ENCODE measurements around the gene USP25.

Gene USP25, protein sequence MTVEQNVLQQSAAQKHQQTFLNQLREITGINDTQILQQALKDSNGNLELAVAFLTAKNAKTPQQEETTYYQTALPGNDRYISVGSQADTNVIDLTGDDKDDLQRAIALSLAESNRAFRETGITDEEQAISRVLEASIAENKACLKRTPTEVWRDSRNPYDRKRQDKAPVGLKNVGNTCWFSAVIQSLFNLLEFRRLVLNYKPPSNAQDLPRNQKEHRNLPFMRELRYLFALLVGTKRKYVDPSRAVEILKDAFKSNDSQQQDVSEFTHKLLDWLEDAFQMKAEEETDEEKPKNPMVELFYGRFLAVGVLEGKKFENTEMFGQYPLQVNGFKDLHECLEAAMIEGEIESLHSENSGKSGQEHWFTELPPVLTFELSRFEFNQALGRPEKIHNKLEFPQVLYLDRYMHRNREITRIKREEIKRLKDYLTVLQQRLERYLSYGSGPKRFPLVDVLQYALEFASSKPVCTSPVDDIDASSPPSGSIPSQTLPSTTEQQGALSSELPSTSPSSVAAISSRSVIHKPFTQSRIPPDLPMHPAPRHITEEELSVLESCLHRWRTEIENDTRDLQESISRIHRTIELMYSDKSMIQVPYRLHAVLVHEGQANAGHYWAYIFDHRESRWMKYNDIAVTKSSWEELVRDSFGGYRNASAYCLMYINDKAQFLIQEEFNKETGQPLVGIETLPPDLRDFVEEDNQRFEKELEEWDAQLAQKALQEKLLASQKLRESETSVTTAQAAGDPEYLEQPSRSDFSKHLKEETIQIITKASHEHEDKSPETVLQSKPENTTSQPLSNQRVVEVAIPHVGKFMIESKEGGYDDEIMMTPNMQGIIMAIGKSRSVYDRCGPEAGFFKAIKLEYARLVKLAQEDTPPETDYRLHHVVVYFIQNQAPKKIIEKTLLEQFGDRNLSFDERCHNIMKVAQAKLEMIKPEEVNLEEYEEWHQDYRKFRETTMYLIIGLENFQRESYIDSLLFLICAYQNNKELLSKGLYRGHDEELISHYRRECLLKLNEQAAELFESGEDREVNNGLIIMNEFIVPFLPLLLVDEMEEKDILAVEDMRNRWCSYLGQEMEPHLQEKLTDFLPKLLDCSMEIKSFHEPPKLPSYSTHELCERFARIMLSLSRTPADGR

DNA sequence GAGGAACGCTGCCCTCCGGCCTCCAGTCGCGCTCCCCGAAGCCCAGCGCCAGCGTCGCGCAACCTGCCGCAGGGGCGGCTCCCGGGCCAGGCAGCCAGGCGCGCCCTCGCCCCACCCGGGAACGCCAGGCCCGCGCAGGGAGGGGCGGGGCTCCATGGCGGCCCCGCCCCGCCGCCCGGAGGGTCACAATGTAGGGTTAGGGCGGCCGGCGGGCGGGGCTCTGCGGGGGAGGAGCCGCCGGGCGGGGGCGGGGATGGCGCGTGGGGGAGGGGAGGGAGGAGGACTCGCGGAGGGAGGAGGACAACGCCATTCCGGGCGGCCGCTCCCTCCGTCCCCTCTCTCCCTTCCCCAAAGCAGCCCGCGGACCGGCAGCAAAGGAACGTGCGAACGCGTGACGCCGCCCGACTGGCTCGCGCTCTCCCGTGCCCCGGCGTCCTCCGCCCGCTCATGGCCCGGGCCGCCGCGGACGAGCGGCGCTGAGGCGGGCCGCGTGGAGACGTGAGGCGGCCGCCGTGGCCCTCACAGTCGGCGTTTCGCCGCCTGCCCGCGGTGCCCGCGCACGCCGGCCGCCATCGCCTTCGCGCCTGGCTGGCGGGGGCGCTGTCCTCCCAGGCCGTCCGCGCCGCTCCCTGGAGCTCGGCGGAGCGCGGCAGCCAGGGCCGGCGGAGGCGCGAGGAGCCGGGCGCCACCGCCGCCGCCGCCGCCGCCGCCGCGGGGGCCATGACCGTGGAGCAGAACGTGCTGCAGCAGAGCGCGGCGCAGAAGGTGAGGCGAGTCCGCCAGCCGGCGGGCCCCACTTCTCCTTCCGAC is at the start of gene USP25:
Gene USP25, plus strand, starts transcription at position 309 of the 810 bp plus-strand sequence. Its CDS starts 412 bp downstream, at position 721.
- H3K4me3 Mint-ChIP-seq: peak within 1 kb of the TSS; percentile 95 to 100 (median 97)
- H3K4me1 Mint-ChIP-seq: peaks cover 28% of the 10 kb centered on the region
- TF ChIP-seq, protein P1, sequence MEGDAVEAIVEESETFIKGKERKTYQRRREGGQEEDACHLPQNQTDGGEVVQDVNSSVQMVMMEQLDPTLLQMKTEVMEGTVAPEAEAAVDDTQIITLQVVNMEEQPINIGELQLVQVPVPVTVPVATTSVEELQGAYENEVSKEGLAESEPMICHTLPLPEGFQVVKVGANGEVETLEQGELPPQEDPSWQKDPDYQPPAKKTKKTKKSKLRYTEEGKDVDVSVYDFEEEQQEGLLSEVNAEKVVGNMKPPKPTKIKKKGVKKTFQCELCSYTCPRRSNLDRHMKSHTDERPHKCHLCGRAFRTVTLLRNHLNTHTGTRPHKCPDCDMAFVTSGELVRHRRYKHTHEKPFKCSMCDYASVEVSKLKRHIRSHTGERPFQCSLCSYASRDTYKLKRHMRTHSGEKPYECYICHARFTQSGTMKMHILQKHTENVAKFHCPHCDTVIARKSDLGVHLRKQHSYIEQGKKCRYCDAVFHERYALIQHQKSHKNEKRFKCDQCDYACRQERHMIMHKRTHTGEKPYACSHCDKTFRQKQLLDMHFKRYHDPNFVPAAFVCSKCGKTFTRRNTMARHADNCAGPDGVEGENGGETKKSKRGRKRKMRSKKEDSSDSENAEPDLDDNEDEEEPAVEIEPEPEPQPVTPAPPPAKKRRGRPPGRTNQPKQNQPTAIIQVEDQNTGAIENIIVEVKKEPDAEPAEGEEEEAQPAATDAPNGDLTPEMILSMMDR (IDR thresholded peaks at IDR 0.05; ENCODE audit: unreplicated experiment in 3 of 3): no peak
- no peaks in the 10 kb centered on the region for H3K36me3 Mint-ChIP-seq (ENCODE audit: low read depth)
- peak within 1 kb of the TSS; percentile 93 to 98 (median 98) for H3K27ac Mint-ChIP-seq
- H3K27me3 Mint-ChIP-seq (ENCODE audit: low read depth): no peaks in the 10 kb centered on the region
- no peaks in the 10 kb centered on the region for H3K9me3 Mint-ChIP-seq

DNA sequence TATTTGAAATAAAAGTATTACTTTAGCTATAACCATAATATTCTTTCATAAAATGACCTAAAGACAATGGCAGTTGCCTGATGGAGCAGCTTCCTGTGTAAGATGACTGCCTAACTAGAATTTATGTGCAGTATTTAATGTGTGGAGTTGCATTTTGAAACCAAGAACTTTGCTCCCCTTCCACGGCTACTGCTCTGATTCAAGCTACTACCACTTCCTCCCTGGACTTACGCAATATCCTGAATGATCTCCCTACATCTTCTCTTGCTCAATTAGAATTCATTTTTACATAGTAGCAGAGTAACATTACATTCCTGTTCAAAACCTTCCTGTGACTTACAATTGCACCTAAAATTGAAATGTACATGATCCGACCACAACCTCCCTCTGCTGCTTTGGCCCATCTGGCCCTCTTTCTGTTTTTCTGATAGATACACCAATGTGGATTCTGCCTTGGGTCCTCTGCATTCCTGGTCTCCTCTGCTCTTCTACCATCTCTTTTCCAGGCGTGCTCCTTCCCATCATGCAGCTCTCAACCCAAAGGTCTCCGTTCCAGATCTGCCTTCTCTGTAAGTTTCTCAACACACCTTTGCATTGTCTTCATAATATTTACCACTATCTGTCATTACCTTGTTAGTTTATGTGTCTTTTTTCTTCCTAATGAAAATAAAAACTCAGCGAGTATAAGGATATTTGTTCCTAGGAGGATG is 47.4 kb upstream of the USP25 start:
- H3K9me3 Mint-ChIP-seq: peaks cover 6% of the 10 kb centered on the region

DNA sequence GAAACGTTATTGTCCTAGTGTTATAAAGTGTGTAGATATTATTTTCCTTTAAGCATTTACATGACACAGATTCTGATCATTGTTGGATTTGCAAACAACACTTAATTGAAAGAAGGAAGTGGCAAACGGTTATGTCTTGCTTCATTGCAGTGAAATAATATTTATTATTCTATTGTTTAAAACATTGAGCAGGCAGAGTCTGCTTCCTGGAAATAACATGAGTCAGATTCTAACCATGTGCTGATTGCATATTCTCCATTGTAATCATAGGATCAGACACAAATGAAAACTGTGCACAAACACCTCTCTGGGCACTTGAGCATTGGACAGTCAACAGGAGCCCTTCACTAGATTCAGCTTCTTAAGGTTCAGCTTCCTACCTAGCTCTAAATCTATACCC is 46.8 kb upstream of the USP25 start:
- Mint-ChIP-seq H3K9me3 (peaks cover 6% of the 10 kb centered on the region), H3K4me3 (no peak overlapping the region), H3K36me3 (ENCODE audit: low read depth) (no peaks in the 10 kb centered on the region), H3K27me3 (ENCODE audit: low read depth) (no peaks in the 10 kb centered on the region), H3K4me1 (no peaks in the 10 kb centered on the region), H3K27ac (no peak overlapping the region)
- TF ChIP-seq, protein P1 (IDR thresholded peaks at IDR 0.05; ENCODE audit: unreplicated experiment in 3 of 3): no peak

More for the DNA sequence above, 47.4 kb upstream of the USP25 start:
- TF ChIP-seq, protein P1 (IDR thresholded peaks at IDR 0.05; ENCODE audit: unreplicated experiment in 3 of 3): no peak
- H3K4me3 Mint-ChIP-seq: no peak overlapping the region
- peak overlapping the region in 1 of 3 experiments; percentile 31 for H3K27ac Mint-ChIP-seq
- H3K36me3 Mint-ChIP-seq (ENCODE audit: low read depth): no peaks in the 10 kb centered on the region
- no peaks in the 10 kb centered on the region for H3K27me3 Mint-ChIP-seq (ENCODE audit: low read depth)
- H3K4me1 Mint-ChIP-seq: no peaks in the 10 kb centered on the region

DNA sequence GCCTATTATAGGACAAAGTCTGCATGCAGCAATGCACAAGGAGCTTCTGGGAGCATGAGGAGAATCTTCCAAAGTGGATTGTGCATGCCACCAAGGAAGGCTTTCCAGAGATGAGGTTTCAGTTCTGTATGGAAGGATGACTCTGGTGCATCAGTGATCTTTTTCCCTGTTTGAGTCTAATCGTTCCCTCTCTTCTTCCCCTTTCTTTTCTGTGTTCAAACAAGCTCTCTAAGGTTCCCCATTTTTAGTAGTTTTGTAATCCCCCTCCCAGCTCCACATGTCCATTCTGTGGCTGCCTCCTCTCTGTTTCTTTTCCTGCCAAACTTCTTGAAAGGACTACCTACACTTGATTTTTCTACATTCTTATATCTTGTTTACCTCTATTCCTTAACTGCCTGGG is 43.3 kb upstream of the USP25 start:
- TF ChIP-seq, protein P1 (IDR thresholded peaks at IDR 0.05; ENCODE audit: unreplicated experiment in 3 of 3): no peak
- H3K27me3 Mint-ChIP-seq (ENCODE audit: low read depth): no peaks in the 10 kb centered on the region
- peaks cover 6% of the 10 kb centered on the region for H3K9me3 Mint-ChIP-seq
- H3K4me1 Mint-ChIP-seq: no peaks in the 10 kb centered on the region
- no peak overlapping the region for H3K4me3 Mint-ChIP-seq
- H3K36me3 Mint-ChIP-seq (ENCODE audit: low read depth): no peaks in the 10 kb centered on the region
- no peak overlapping the region for H3K27ac Mint-ChIP-seq

DNA sequence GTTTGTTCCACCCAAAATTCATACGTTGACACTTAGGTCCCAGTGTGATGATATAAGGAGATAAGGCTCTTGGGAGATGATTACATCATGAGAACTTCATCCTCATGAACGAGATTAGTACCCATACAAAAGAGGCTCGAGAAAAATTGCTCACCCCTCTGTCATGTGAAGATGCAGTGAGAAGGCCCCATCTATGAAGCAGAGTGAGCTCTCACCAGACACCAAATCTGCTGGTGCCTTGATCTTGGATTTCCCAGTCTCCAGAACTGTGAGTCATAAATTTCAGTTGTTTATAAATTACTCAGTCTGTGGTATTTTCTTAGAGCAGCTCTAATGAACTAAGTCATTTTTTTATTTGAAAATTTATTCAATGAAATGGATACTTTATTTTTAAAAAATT is 42.6 kb upstream of the USP25 start:
- TF ChIP-seq, protein P1 (IDR thresholded peaks at IDR 0.05; ENCODE audit: unreplicated experiment in 3 of 3): no peak
- Mint-ChIP-seq H3K27ac (no peak overlapping the region), H3K36me3 (ENCODE audit: low read depth) (no peaks in the 10 kb centered on the region), H3K9me3 (peaks cover 6% of the 10 kb centered on the region), H3K27me3 (ENCODE audit: low read depth) (no peaks in the 10 kb centered on the region), H3K4me1 (no peaks in the 10 kb centered on the region), H3K4me3 (no peak overlapping the region)

All from nephron (organoid).